Activated T-cell treated with anti-CD3 and anti-CD28 coated beads, Interleukin-2, amount 50 U/mL, for 1 hour (primary cell): ENCODE measurements around the gene FBLN1.

Experiments used
- DNase-seq: peaks from one replicate; pipeline ENCODE4 v3.0.0-alpha.2; 2020

Gene FBLN1

GRCh38 chr22:45572444-45572843 lies 69.8 kb downstream of the FBLN1 start:
- DNase-seq, result no peak

- DNase-seq, result no peak
Measured at GRCh38 chr22:45574069-45574703, 71.5 kb downstream of the FBLN1 start.

GRCh38 chr22:45575173-45575572 lies 72.5 kb downstream of the FBLN1 start:
- DNase-seq, result no peak

GRCh38 chr22:45575607-45576272 lies 73.1 kb downstream of the FBLN1 start:
- no peak for DNase-seq

GRCh38 chr22:45576273-45576625 lies 73.6 kb downstream of the FBLN1 start:
- no peak for DNase-seq

- DNase-seq, result no peak
Measured at GRCh38 chr22:45576730-45577464, 74.2 kb downstream of the FBLN1 start.

GRCh38 chr22:45577746-45578523 lies 75.3 kb downstream of the FBLN1 start:
- peak; percentile 75 for DNase-seq

GRCh38 chr22:45578524-45579147 lies 76.0 kb downstream of the FBLN1 start:
- DNase-seq, result no peak

GRCh38 chr22:45579306-45579705 lies 76.6 kb downstream of the FBLN1 start:
- DNase-seq, result no peak

GRCh38 chr22:45579806-45580725 lies 77.4 kb downstream of the FBLN1 start:
- no peak for DNase-seq

GRCh38 chr22:45580726-45581381 lies 78.2 kb downstream of the FBLN1 start:
- DNase-seq, result no peak

GRCh38 chr22:45581549-45582080 lies 78.9 kb downstream of the FBLN1 start:
- DNase-seq, result no peak

- DNase-seq, result no peak
Measured at GRCh38 chr22:45582236-45582954, 79.7 kb downstream of the FBLN1 start.

- DNase-seq, result no peak
Measured at GRCh38 chr22:45582955-45583320, 80.3 kb downstream of the FBLN1 start.

- no peak for DNase-seq
Measured at GRCh38 chr22:45583504-45583903, 80.8 kb downstream of the FBLN1 start.

- no peak for DNase-seq
Measured at GRCh38 chr22:45584121-45584570, 81.5 kb downstream of the FBLN1 start.

GRCh38 chr22:45584621-45585436 lies 82.1 kb downstream of the FBLN1 start:
- no peak for DNase-seq

- no peak for DNase-seq
Measured at GRCh38 chr22:45585437-45585755, 82.7 kb downstream of the FBLN1 start.

GRCh38 chr22:45585946-45586540 lies 83.4 kb downstream of the FBLN1 start:
- no peak for DNase-seq
